Esophagus squamous epithelium (tissue), 5 donors: ENCODE data around the gene MYL6. TPM values are rescaled to one million over a fixed set of nuclear protein-coding genes. Genes with fewer than 3 reads are reported as not detected.

Experiments used
- DNase-seq: peaks from one replicate; lab custom pipeline; 2025; lab: John Stamatoyannopoulos, UW
- H3K27ac ChIP-seq, 4 donors: fragments of 200-600 bp; sonication (generic); one replicate each; pipeline ENCODE4 v1.5.1; 2016 to 2019; ENCODE audit warnings: mild to moderate bottlenecking in 1 of 4
- H3K27me3 ChIP-seq, 4 donors: fragments of 200-600 bp; sonication (generic); 1 replicate in 3 of 4; 2 replicates in 1 of 4; pipeline versions ENCODE4 v1.5.1 to v1.6.0; 2017 to 2021; ENCODE audit warnings: antibody characterized with exemption in 1 of 4
- H3K36me3 ChIP-seq, 3 donors: fragments of 200-600 bp; sonication (generic); one replicate each; pipeline ENCODE4 v1.5.1; 2016 to 2019
- H3K4me1 ChIP-seq, 3 donors: fragments of 200-600 bp; sonication (generic); one replicate each; pipeline ENCODE4 v1.5.1; 2017 to 2019
- H3K4me3 ChIP-seq, 4 donors: fragments of 200-600 bp; sonication (generic); 1 replicate in 3 of 4; 2 replicates in 1 of 4; pipeline ENCODE4 v1.5.1; 2016 to 2019; ENCODE audit warnings: mild to moderate bottlenecking in 2 of 4, moderate library complexity in 1 of 4
- H3K9me3 ChIP-seq, 3 donors: fragments of 200-600 bp; sonication (generic); one replicate each; pipeline ENCODE4 v1.5.1; 2016 to 2019
- CTCF ChIP-seq, 6 experiments: fragments of 450-650 bp in 4 of 6; fragments of 200-600 bp in 2 of 6; sonication (generic) in 2 of 6; IDR thresholded peaks; one replicate each; pipeline ENCODE4 v1.5.1; 2016 to 2019; ENCODE audit warnings: antibody characterized with exemption in 6 of 6, mild to moderate bottlenecking in 4 of 6, moderate library complexity in 4 of 6
- POLR2A ChIP-seq, 4 donors: fragments of 450-650 bp; IDR thresholded peaks; one replicate each; pipeline ENCODE4 v1.6.1; 2017; ENCODE audit warnings: antibody characterized with exemption in 4 of 4, mild to moderate bottlenecking in 4 of 4, moderate library complexity in 3 of 4
- WGBS, 2 donors: methylation state at CpG; one replicate each; pipeline ENCODE4 v1.1.5; 2018; 5-methylcytosine and 5-hydroxymethylcytosine counted together
- intact Hi-C: fragments of 100-400 bp; cut with DNase I; formaldehyde crosslinking; loops from one replicate; pipeline ENCODE4 v1.15.0; 2022
- total RNA-seq, 4 donors: library from RNA; depleted of rRNA; stranded (reverse); fragments of >200 nt; gene quantifications; one replicate each; pipeline ENCODE4 v1.1.0, GENCODE V29; 2016
- donor health status: DM: yes; HTN: yes; CAD: no.

Gene MYL6
- total RNA-seq, 4 donors from 2014 or later, result 1,011 to 2,279 (median 1,490) TPM

- 34 to 42% methylated on average over 3 of the region's 3 CpGs for WGBS, 2 donors
- no peak for DNase-seq
- no peaks in the 10 kb centered on the region for H3K9me3 ChIP-seq
- intact Hi-C loops, result loop anchor here (5.0 kb wide), 1 partner anchor 61 kb away; the partner anchor contains the start of gene SMARCC2
- peak overlapping the region; percentile 77 to 98 (median 92) for H3K27ac ChIP-seq
- peak overlapping the region in 1 of 4 donors; percentile 94 for H3K4me3 ChIP-seq
- H3K27me3 ChIP-seq, result no peaks in the 10 kb centered on the region
- TF ChIP-seq CTCF (IDR thresholded peaks at IDR 0.05) (no peak), POLR2A (IDR thresholded peaks at IDR 0.05) (no peak)
- peaks cover 23 to 60% (median 30%) of the 10 kb centered on the region in 3 donors for H3K4me1 ChIP-seq
- H3K36me3 ChIP-seq, result peaks cover 5 to 19% (median 8%) of the 10 kb centered on the region in 3 donors
Observed at GRCh38 chr12:56126732-56127239, 31.4 kb upstream of the MYL6 start.

GRCh38 chr12:56127485-56127887 lies 30.7 kb upstream of the MYL6 start:
- intact Hi-C loops, result loop anchor here (5.0 kb wide), 1 partner anchor 60 kb away; the partner anchor contains the start of gene SMARCC2

GRCh38 chr12:56127888-56128669 lies 30.1 kb upstream of the MYL6 start, which contains the start of gene ESYT1:
Gene ESYT1 (plus strand): TSS chr12:56128267. CDS start chr12:56128320, 53 bp downstream.
- Histone ChIP-seq H3K36me3 (peaks cover 13 to 31% (median 14%) of the 10 kb centered on the region in 3 donors), H3K9me3 (no peaks in the 10 kb centered on the region), H3K27me3 (no peaks in the 10 kb centered on the region), H3K4me3 (peak within 1 kb of the TSS; percentile 51 to 97 (median 83)), H3K27ac (peak within 1 kb of the TSS; percentile 85 to 98 (median 96)), H3K4me1 (peaks cover 23 to 60% (median 30%) of the 10 kb centered on the region in 3 donors)
- TF ChIP-seq POLR2A (IDR thresholded peaks at IDR 0.05) (peak in 3 of 4 donors; percentile 91 to 97 (median 95)), CTCF (IDR thresholded peaks at IDR 0.05) (peak in 3 of 6 experiments; percentile 10 to 14 (median 10))
- intact Hi-C loops, result loop anchor here (5.0 kb wide), 1 partner anchor 59 kb away; the partner anchor contains the start of gene SMARCC2
- WGBS, 2 donors, result 0% methylated on average over 11 to 17 of the region's 49 CpGs
- DNase-seq, result peak; percentile 98

More at GRCh38 chr12:56127485-56127887, 30.7 kb upstream of the MYL6 start:
- no peak for DNase-seq
- 1% methylated on average over 8 of the region's 8 CpGs for WGBS, 2 donors
- no peaks in the 10 kb centered on the region for H3K27me3 ChIP-seq
- H3K36me3 ChIP-seq, result peaks cover 10 to 25% (median 13%) of the 10 kb centered on the region in 3 donors
- H3K4me1 ChIP-seq, result peaks cover 23 to 60% (median 30%) of the 10 kb centered on the region in 3 donors
- H3K9me3 ChIP-seq, result no peaks in the 10 kb centered on the region
- TF ChIP-seq POLR2A (IDR thresholded peaks at IDR 0.05), result peak in 1 of 4 donors; percentile 38
- TF ChIP-seq CTCF (IDR thresholded peaks at IDR 0.05), result no peak
- peak overlapping the region; percentile 15 to 97 (median 83) for H3K4me3 ChIP-seq
- H3K27ac ChIP-seq, result peak overlapping the region; percentile 77 to 98 (median 92)

GRCh38 chr12:56128670-56129205 lies 29.4 kb upstream of the MYL6 start:
- peaks cover 15 to 37% (median 20%) of the 10 kb centered on the region in 3 donors for H3K36me3 ChIP-seq
- H3K4me1 ChIP-seq, result peaks cover 23 to 60% (median 30%) of the 10 kb centered on the region in 3 donors
- WGBS, 2 donors, result 1% methylated on average over 15 to 16 of the region's 20 CpGs
- peak overlapping the region; percentile 85 to 98 (median 96) for H3K27ac ChIP-seq
- intact Hi-C loops, result loop anchor here (5.0 kb wide), 1 partner anchor 59 kb away; the partner anchor contains the start of gene SMARCC2
- DNase-seq, result no peak
- no peaks in the 10 kb centered on the region for H3K27me3 ChIP-seq
- no peak for TF ChIP-seq POLR2A (IDR thresholded peaks at IDR 0.05)
- no peak for TF ChIP-seq CTCF (IDR thresholded peaks at IDR 0.05)
- H3K9me3 ChIP-seq, result no peaks in the 10 kb centered on the region
- H3K4me3 ChIP-seq, result peak overlapping the region; percentile 51 to 97 (median 83)
